ENCODE results near the gene RPS6KC1. TPM values are rescaled to one million over a fixed set of nuclear protein-coding genes. Genes with fewer than 3 reads are reported as not detected.

RPS6KC1 gene
- total and polyA plus RNA-seq, 7 donors, result 3.9 to 37.4 (median 23.1) TPM

GRCh38 chr1:213276236-213276635, 225.2 kb downstream of the RPS6KC1 start:
- intact Hi-C loops (cut with DNase I), result no loop called here
- Histone ChIP-seq H3K36me3 (peaks cover 0 to 30% (median 0%) of the 10 kb centered on the region in 4 donors), H3K4me3 (no peak overlapping the region), H3K27me3 (no peaks in the 10 kb centered on the region), H3K27ac (no peak overlapping the region), H3K4me1 (no peaks in the 10 kb centered on the region), H3K9me3 (no peaks in the 10 kb centered on the region)
- WGBS, 2 donors, result 98 to 99% methylated on average over 2 of the region's 2 CpGs
- TF ChIP-seq POLR2A (IDR thresholded peaks at IDR 0.05) (no peak), EP300 (IDR thresholded peaks at IDR 0.05) (no peak), POLR2AphosphoS5 (IDR thresholded peaks at IDR 0.05) (no peak), CTCF (IDR thresholded peaks at IDR 0.05) (no peak)
- no peak for DNase-seq

- WGBS, 2 donors, result 72 to 73% methylated on average over 2 of the region's 2 CpGs
- no peak for DNase-seq
- H3K27me3 ChIP-seq, result no peaks in the 10 kb centered on the region
- no peak overlapping the region for H3K27ac ChIP-seq
- no peaks in the 10 kb centered on the region for H3K4me1 ChIP-seq
- H3K4me3 ChIP-seq, result no peak overlapping the region
- TF ChIP-seq CTCF (IDR thresholded peaks at IDR 0.05) (no peak), POLR2A (IDR thresholded peaks at IDR 0.05) (no peak), POLR2AphosphoS5 (IDR thresholded peaks at IDR 0.05) (no peak), EP300 (IDR thresholded peaks at IDR 0.05) (no peak)
- peaks cover 0 to 30% (median 0%) of the 10 kb centered on the region in 4 donors for H3K36me3 ChIP-seq
- H3K9me3 ChIP-seq, result no peaks in the 10 kb centered on the region
- intact Hi-C loops (cut with DNase I), result no loop called here
These were observed 226.0 kb downstream of the RPS6KC1 start for GRCh38 chr1:213277036-213277435.

GRCh38 chr1:213279410-213279809, 228.4 kb downstream of the RPS6KC1 start:
- TF ChIP-seq EP300 (IDR thresholded peaks at IDR 0.05), result no peak
- no peak for TF ChIP-seq CTCF (IDR thresholded peaks at IDR 0.05)
- TF ChIP-seq POLR2AphosphoS5 (IDR thresholded peaks at IDR 0.05), result no peak
- no peak for TF ChIP-seq POLR2A (IDR thresholded peaks at IDR 0.05)
- Histone ChIP-seq H3K4me1 (no peaks in the 10 kb centered on the region), H3K36me3 (peaks cover 0 to 11% (median 0%) of the 10 kb centered on the region in 4 donors), H3K27ac (no peak overlapping the region), H3K4me3 (no peak overlapping the region), H3K27me3 (no peaks in the 10 kb centered on the region), H3K9me3 (no peaks in the 10 kb centered on the region)
- no peak for DNase-seq
- intact Hi-C loops (cut with DNase I), result no loop called here

- Histone ChIP-seq H3K4me1 (no peaks in the 10 kb centered on the region), H3K9me3 (no peaks in the 10 kb centered on the region), H3K4me3 (no peak overlapping the region), H3K36me3 (no peaks in the 10 kb centered on the region), H3K27ac (no peak overlapping the region), H3K27me3 (no peaks in the 10 kb centered on the region)
- TF ChIP-seq POLR2A (IDR thresholded peaks at IDR 0.05) (no peak), EP300 (IDR thresholded peaks at IDR 0.05) (no peak), CTCF (IDR thresholded peaks at IDR 0.05) (no peak), POLR2AphosphoS5 (IDR thresholded peaks at IDR 0.05) (no peak)
- 85 to 90% methylated on average over 13 of the region's 13 CpGs for WGBS, 2 donors
- intact Hi-C loops (cut with DNase I), result no loop called here
- DNase-seq, result no peak
These were observed 230.7 kb downstream of the RPS6KC1 start for GRCh38 chr1:213281640-213282301.

GRCh38 chr1:213284626-213285025, 233.6 kb downstream of the RPS6KC1 start:
- Histone ChIP-seq H3K9me3 (no peaks in the 10 kb centered on the region), H3K4me3 (no peak overlapping the region), H3K4me1 (no peaks in the 10 kb centered on the region), H3K27ac (no peak overlapping the region), H3K36me3 (no peaks in the 10 kb centered on the region), H3K27me3 (no peaks in the 10 kb centered on the region)
- TF ChIP-seq POLR2AphosphoS5 (IDR thresholded peaks at IDR 0.05), result no peak
- no peak for TF ChIP-seq EP300 (IDR thresholded peaks at IDR 0.05)
- TF ChIP-seq CTCF (IDR thresholded peaks at IDR 0.05), result no peak
- no peak for TF ChIP-seq POLR2A (IDR thresholded peaks at IDR 0.05)
- DNase-seq, result no peak
- intact Hi-C loops (cut with DNase I), result no loop called here

Measured in sigmoid colon (tissue), 7 donors.